Osteocyte (in vitro differentiated cells): ENCODE measurements around the gene HSFX2. TPM values are rescaled to one million over a fixed set of nuclear protein-coding genes. Genes with fewer than 3 reads are reported as not detected.
"Not testable (repeated sequence)": the region's sequence is repeated elsewhere in the genome, so short reads cannot be mapped to it uniquely, and the experiment has no call there.

ENCODE experiments used
- DNase-seq: peaks from one replicate; pipeline ENCODE4 v3.0.0; 2021; ENCODE audit warnings: mixed read lengths; ENCODE audit not compliant: unreplicated experiment; ENCODE audit errors: extremely low spot score
- H3K27ac Mint-ChIP-seq: one replicate; pipeline ENCODE4 v1.8.0; 2021; ENCODE audit warnings: mild to moderate bottlenecking, mixed read lengths; ENCODE audit not compliant: unreplicated experiment
- H3K27me3 Mint-ChIP-seq: one replicate; pipeline ENCODE4 v1.8.0; 2021; ENCODE audit warnings: mixed read lengths; ENCODE audit not compliant: unreplicated experiment
- H3K36me3 Mint-ChIP-seq: one replicate; pipeline ENCODE4 v1.8.0; 2021; ENCODE audit warnings: mixed read lengths; ENCODE audit not compliant: unreplicated experiment
- H3K4me1 Mint-ChIP-seq: one replicate; pipeline ENCODE4 v1.8.0; 2021; ENCODE audit warnings: mixed read lengths; ENCODE audit not compliant: unreplicated experiment
- H3K4me3 Mint-ChIP-seq: one replicate; pipeline ENCODE4 v1.8.0; 2021; ENCODE audit warnings: mild to moderate bottlenecking, moderate library complexity, mixed read lengths; ENCODE audit not compliant: unreplicated experiment
- H3K9me3 Mint-ChIP-seq: one replicate; pipeline ENCODE4 v1.8.0; 2021; ENCODE audit warnings: mixed read lengths; ENCODE audit not compliant: unreplicated experiment
- CTCF ChIP-seq: fragments of 200-600 bp; sonication (generic); IDR thresholded peaks from 2 replicates; pipeline ENCODE4 v1.5.0; 2021; ENCODE audit warnings: antibody characterized with exemption, mild to moderate bottlenecking, moderate library complexity
- long read RNA-seq: library from polyadenylated mRNA; unstranded; transcript quantifications from one replicate; pipeline ENCODE4 v2.0.0, GENCODE V29; 2021
- total RNA-seq: library from RNA; stranded (reverse); gene quantifications from 2 replicates; pipeline ENCODE4 v1.2.1, GENCODE V29; 2021

HSFX2 gene
- total RNA-seq, result 0.64 TPM in 1 of 2 replicates, not detected in the other
- long read RNA-seq, result 0 reads

- not testable (repeated sequence) for H3K27ac Mint-ChIP-seq, H3K36me3 Mint-ChIP-seq, H3K4me1 Mint-ChIP-seq, H3K9me3 Mint-ChIP-seq, H3K27me3 Mint-ChIP-seq, H3K4me3 Mint-ChIP-seq, DNase-seq
Observed at GRCh38 chrX:149595214-149595613, at the start of gene HSFX2. Gene HSFX2 (minus strand): TSS chrX:149595314. CDS start chrX:149594700, 614 bp downstream.

- H3K9me3 Mint-ChIP-seq, result peaks cover 8% of the 10 kb centered on the region
- DNase-seq, result no peak
- no peak overlapping the region for H3K4me3 Mint-ChIP-seq
- no peaks in the 10 kb centered on the region for H3K36me3 Mint-ChIP-seq
- H3K4me1 Mint-ChIP-seq, result no peaks in the 10 kb centered on the region
- H3K27me3 Mint-ChIP-seq, result peaks cover 5% of the 10 kb centered on the region
- no peak for TF ChIP-seq CTCF
- no peak overlapping the region for H3K27ac Mint-ChIP-seq
Observed at GRCh38 chrX:149643496-149643895, 48.4 kb upstream of the HSFX2 start.

- no peak for TF ChIP-seq CTCF
- no peak overlapping the region for H3K27ac Mint-ChIP-seq
- H3K4me3 Mint-ChIP-seq, result no peak overlapping the region
- no peaks in the 10 kb centered on the region for H3K36me3 Mint-ChIP-seq
- H3K4me1 Mint-ChIP-seq, result no peaks in the 10 kb centered on the region
- H3K9me3 Mint-ChIP-seq, result peaks cover 15% of the 10 kb centered on the region
- DNase-seq, result no peak
- H3K27me3 Mint-ChIP-seq, result peaks cover 5% of the 10 kb centered on the region
Observed at GRCh38 chrX:149641835-149642234, 46.7 kb upstream of the HSFX2 start.

GRCh38 chrX:149641432-149641831 lies 46.3 kb upstream of the HSFX2 start:
- Mint-ChIP-seq H3K4me3 (no peak overlapping the region), H3K27me3 (peaks cover 5% of the 10 kb centered on the region), H3K27ac (no peak overlapping the region), H3K9me3 (peaks cover 15% of the 10 kb centered on the region), H3K4me1 (no peaks in the 10 kb centered on the region), H3K36me3 (no peaks in the 10 kb centered on the region)
- DNase-seq, result no peak
- TF ChIP-seq CTCF, result no peak

GRCh38 chrX:149639568-149639967 lies 44.5 kb upstream of the HSFX2 start:
- Mint-ChIP-seq H3K27ac (no peak overlapping the region), H3K4me1 (no peaks in the 10 kb centered on the region), H3K27me3 (peaks cover 13% of the 10 kb centered on the region), H3K36me3 (no peaks in the 10 kb centered on the region), H3K4me3 (no peak overlapping the region), H3K9me3 (peaks cover 15% of the 10 kb centered on the region)
- no peak for TF ChIP-seq CTCF
- no peak for DNase-seq

GRCh38 chrX:149638860-149639259 lies 43.7 kb upstream of the HSFX2 start:
- H3K4me3 Mint-ChIP-seq, result no peak overlapping the region
- no peak for DNase-seq
- TF ChIP-seq CTCF, result no peak

More at GRCh38 chrX:149638860-149639259, 43.7 kb upstream of the HSFX2 start:
- Mint-ChIP-seq H3K4me1 (no peaks in the 10 kb centered on the region), H3K27ac (no peak overlapping the region), H3K36me3 (no peaks in the 10 kb centered on the region), H3K27me3 (peaks cover 15% of the 10 kb centered on the region), H3K9me3 (peaks cover 15% of the 10 kb centered on the region)
